Endothelial cell (in vitro differentiated cells): ENCODE measurements around the gene FHIP2A. TPM values are rescaled to one million over a fixed set of nuclear protein-coding genes. Genes with fewer than 3 reads are reported as not detected.

Experiments used
- DNase-seq: peaks from one replicate; pipeline ENCODE4 v3.0.0; 2021; ENCODE audit warnings: low spot score
- H3K27ac Mint-ChIP-seq: one replicate; pipeline ENCODE4 v1.8.0; 2021; ENCODE audit warnings: mixed read lengths, inconsistent platforms; ENCODE audit not compliant: unreplicated experiment
- H3K27me3 Mint-ChIP-seq: one replicate; pipeline ENCODE4 v1.8.0; 2021; ENCODE audit warnings: mild to moderate bottlenecking, moderate library complexity, mixed read lengths, inconsistent platforms; ENCODE audit not compliant: unreplicated experiment
- H3K36me3 Mint-ChIP-seq: one replicate; pipeline ENCODE4 v1.8.0; 2021; ENCODE audit warnings: mild to moderate bottlenecking, low read depth, mixed read lengths, inconsistent platforms; ENCODE audit not compliant: unreplicated experiment
- H3K4me1 Mint-ChIP-seq: one replicate; pipeline ENCODE4 v1.8.0; 2021; ENCODE audit warnings: mild to moderate bottlenecking, mixed read lengths, inconsistent platforms; ENCODE audit not compliant: unreplicated experiment
- H3K4me3 Mint-ChIP-seq: one replicate; pipeline ENCODE4 v1.8.0; 2021; ENCODE audit warnings: mild to moderate bottlenecking, mixed read lengths, inconsistent platforms; ENCODE audit not compliant: unreplicated experiment
- H3K9me3 Mint-ChIP-seq: one replicate; pipeline ENCODE4 v1.8.0; 2021; ENCODE audit warnings: mixed read lengths, inconsistent platforms; ENCODE audit not compliant: unreplicated experiment
- total RNA-seq: library from RNA; stranded (reverse); fragmentation: NEBNext Ultra II Directional; extraction: Animal tissue kit (Norgen Biotek cat#: 25700); gene quantifications from one replicate; pipeline ENCODE4 v1.2.1, GENCODE V29; 2021; ENCODE audit not compliant: unreplicated experiment
- TF ChIP-seq, protein P1 (sequence below): fragments of 200-600 bp; sonication (generic); IDR thresholded peaks from one replicate; pipeline ENCODE4 v1.5.0; 2021; ENCODE audit warnings: antibody characterized with exemption; ENCODE audit not compliant: unreplicated experiment

Gene FHIP2A
- total RNA-seq, 1 donor from 2014 or later, result 50.1 TPM

DNA sequence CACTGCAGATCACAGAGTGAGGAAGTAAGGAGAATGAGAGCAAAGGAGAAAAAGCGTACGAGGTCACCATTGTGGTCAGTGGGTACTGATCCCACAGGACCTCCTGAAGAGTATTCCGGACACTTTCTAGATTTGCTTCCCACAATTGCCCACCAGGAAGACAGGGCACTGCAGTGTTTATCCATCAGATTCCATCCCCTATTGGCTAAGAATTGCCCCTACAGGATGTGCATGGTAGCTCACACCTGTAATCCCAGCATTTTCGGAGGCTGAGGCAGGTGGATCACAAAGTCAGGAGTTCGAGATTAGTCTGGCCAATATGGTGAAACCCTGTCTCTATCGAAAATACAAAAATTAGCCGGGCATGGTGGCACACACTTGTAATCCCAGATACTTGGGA, 5.3 kb upstream of the FHIP2A start:
- peaks cover 41% of the 10 kb centered on the region for H3K4me1 Mint-ChIP-seq
- H3K36me3 Mint-ChIP-seq, result peaks cover 12% of the 10 kb centered on the region
- no peak for DNase-seq
- H3K27me3 Mint-ChIP-seq, result no peaks in the 10 kb centered on the region
- TF ChIP-seq, protein P1, sequence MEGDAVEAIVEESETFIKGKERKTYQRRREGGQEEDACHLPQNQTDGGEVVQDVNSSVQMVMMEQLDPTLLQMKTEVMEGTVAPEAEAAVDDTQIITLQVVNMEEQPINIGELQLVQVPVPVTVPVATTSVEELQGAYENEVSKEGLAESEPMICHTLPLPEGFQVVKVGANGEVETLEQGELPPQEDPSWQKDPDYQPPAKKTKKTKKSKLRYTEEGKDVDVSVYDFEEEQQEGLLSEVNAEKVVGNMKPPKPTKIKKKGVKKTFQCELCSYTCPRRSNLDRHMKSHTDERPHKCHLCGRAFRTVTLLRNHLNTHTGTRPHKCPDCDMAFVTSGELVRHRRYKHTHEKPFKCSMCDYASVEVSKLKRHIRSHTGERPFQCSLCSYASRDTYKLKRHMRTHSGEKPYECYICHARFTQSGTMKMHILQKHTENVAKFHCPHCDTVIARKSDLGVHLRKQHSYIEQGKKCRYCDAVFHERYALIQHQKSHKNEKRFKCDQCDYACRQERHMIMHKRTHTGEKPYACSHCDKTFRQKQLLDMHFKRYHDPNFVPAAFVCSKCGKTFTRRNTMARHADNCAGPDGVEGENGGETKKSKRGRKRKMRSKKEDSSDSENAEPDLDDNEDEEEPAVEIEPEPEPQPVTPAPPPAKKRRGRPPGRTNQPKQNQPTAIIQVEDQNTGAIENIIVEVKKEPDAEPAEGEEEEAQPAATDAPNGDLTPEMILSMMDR, result no peak
- no peaks in the 10 kb centered on the region for H3K9me3 Mint-ChIP-seq
- no peak overlapping the region for H3K27ac Mint-ChIP-seq
- no peak overlapping the region for H3K4me3 Mint-ChIP-seq

DNA sequence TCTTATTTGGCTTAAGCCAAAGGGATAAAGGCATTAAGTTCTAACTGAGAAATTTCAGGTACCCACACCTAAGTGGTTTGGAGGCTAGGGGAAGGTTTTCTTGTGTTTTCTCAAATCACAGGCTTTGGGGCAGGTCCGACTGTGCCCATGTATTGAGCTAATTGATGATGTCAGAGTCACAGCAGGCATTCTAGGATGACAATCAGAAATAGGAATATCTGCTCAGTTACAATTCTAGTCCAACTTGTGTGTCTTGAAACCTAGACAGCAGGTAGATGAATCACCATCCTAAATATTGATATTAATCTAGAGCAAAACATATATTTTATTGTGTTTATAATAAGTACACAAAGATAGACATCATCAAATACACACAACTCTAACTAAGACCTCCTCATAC, 2.3 kb upstream of the FHIP2A start:
- DNase-seq, result no peak
- TF ChIP-seq, protein P1, result no peak
- peaks cover 21% of the 10 kb centered on the region for H3K36me3 Mint-ChIP-seq
- H3K9me3 Mint-ChIP-seq, result no peaks in the 10 kb centered on the region
- no peak overlapping the region for H3K27ac Mint-ChIP-seq
- H3K4me1 Mint-ChIP-seq, result peaks cover 45% of the 10 kb centered on the region
- peaks cover 8% of the 10 kb centered on the region for H3K27me3 Mint-ChIP-seq
- peak overlapping the region; percentile 84 for H3K4me3 Mint-ChIP-seq

DNA sequence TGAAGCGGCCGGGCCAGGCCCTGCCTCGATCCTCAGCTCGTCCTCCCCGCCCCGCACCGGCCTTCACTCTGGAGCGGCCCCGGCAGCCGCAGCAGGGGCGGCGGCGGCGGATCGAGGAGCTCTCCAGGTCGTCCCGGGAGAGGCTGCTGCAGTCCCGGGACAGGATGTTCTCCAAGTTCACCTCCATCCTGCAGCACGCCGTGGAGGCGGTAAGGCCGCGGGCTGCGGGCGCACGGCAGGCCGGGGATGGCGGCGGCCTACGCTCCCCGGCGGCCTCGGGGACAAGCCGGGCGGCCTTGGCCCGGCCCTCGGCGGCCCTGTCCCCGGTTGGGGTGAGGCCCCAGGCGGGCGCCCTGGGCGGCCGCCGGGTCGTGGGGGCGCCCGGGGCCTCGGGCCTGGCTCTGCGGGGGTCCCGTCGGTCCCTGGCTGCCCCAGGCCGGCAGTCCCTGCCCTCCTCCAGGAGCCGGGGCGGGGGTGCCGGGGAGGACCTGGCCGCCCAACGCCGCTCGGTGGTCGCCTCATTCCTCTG, 399 bp downstream of the FHIP2A start:
- Mint-ChIP-seq H3K9me3 (no peaks in the 10 kb centered on the region), H3K27ac (peak overlapping the region; percentile 99), H3K4me3 (peak overlapping the region; percentile 97), H3K4me1 (peaks cover 60% of the 10 kb centered on the region), H3K27me3 (peaks cover 9% of the 10 kb centered on the region), H3K36me3 (peaks cover 29% of the 10 kb centered on the region)
- TF ChIP-seq, protein P1, result no peak
- peak; percentile 30 for DNase-seq

DNA sequence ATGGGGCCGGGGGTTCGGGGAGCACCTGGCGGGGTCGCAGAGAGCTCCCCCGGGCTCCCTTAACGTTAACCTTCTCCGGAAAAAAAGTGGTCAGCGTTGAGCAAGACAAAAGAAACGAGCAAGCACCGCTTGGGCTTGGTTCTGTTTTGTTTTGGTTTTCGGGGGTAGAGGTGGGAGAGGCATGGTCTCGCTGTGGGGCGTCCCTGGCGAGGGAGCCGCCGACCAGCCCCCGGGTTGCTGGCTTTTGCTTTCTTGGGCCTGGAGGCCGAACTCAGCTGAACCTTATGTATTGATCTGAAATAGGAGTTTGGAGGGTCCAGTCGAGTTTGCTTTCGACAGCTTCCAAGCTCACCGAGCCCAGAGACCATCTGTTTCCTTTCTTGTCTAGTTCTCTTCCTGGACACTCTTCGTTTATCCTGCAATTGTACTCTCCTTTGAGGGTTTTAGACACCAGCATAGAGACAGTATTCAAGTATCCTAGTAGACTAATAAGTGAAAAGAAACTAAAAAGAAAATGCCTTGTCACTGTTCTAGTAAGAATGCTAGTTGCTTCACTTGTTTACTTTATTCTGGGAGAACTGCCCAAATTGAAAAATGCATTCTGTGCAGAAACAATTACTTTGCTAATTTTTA, 980 bp downstream of the FHIP2A start:
- Mint-ChIP-seq H3K27ac (peak overlapping the region; percentile 99), H3K27me3 (peaks cover 9% of the 10 kb centered on the region), H3K9me3 (no peaks in the 10 kb centered on the region), H3K4me1 (peaks cover 58% of the 10 kb centered on the region), H3K36me3 (peaks cover 25% of the 10 kb centered on the region), H3K4me3 (peak overlapping the region; percentile 97)
- TF ChIP-seq, protein P1, result no peak
- peak; percentile 54 for DNase-seq

DNA sequence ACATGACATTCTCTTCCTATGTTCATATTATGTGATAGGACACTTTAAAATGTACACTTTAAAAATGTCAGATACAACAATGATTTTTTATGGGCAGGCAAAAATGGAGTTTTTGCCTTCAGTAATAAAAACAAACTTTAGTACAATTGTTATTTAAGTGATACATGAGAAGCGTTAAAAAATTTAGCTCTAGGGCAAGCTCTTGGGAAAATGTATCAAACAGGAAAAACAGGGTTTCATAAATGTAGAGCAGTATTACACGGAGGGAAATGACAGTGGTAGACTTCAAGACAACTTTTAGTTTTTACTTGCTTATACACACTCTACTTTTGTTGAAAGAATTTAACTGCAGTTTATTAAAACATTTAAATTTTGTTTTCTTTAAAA, 1.5 kb downstream of the FHIP2A start:
- Mint-ChIP-seq H3K4me1 (peaks cover 56% of the 10 kb centered on the region), H3K27me3 (peaks cover 9% of the 10 kb centered on the region), H3K36me3 (peaks cover 21% of the 10 kb centered on the region), H3K9me3 (no peaks in the 10 kb centered on the region), H3K4me3 (peak overlapping the region; percentile 97), H3K27ac (peak overlapping the region; percentile 99)
- TF ChIP-seq, protein P1, result no peak
- DNase-seq, result no peak
